Measurements from ENCODE around the gene SPTB.
"Not testable (repeated sequence)": the region's sequence is repeated elsewhere in the genome, so short reads cannot be mapped to it uniquely, and the experiment has no call there.

SPTB gene

DNA sequence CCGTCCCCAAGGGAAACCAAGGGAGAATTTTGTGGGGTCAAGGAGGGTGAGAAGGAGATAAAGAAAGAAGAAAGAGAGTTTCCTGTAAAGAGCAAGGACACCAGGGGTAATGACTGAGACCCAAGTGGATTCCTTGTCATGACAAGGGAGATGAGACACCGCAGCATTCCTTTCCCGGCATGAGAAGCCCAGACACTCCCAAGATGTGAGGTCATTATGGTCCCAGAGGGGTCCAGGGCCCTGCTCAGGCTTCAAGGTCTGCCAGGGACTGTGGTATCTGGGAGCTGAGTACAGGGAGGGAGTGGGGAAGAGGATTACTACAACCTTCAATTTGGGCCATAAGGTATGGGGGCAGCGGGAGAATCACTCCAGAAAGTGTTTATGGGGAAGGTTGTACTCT is 58.1 kb downstream of the SPTB start:
- DNase-seq (ENCODE audit: low read depth in 3 of 3) = no peak

DNA sequence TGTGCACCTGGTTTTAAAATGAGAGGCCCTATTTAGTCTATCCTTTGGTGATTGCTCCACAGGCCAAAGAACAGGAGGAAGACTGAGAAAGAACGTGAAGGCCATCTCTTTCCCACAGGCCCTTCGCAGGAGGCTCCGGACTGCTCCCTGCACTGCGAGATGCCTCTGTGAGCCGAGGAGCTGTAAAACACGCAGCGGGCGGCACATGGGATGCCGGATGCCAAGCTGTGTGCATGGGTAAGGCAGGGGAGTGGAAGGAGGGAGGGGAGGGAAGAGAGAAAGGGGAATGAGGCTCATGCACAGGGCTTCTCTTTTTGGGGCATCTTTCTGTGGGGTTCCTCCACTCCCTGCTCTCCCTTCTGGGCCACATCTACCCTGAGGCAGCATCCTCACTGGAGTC is 61.6 kb downstream of the SPTB start:
- DNase-seq (ENCODE audit: low read depth in 3 of 3) = no peak

DNA sequence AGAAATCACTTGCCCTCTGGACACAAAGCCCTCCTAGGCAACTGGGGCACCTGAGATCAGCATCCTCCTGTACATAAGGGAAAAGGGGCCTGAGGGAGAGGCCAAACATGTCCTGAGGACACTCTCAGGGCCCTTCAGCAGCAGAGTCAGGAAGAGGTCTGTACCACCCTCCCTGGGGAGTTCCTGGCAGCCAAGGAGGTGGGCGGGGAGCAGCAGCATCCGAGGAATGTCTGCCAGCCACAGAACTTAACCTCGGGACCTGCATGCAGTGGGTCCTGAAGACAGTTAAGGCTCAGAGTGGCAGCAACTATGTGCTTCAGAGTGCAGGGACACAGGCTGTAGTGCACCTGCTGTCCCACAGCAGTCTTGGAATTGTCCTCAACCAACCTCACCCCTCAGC is 62.1 kb downstream of the SPTB start:
- DNase-seq (ENCODE audit: low read depth in 3 of 3) = no peak

DNA sequence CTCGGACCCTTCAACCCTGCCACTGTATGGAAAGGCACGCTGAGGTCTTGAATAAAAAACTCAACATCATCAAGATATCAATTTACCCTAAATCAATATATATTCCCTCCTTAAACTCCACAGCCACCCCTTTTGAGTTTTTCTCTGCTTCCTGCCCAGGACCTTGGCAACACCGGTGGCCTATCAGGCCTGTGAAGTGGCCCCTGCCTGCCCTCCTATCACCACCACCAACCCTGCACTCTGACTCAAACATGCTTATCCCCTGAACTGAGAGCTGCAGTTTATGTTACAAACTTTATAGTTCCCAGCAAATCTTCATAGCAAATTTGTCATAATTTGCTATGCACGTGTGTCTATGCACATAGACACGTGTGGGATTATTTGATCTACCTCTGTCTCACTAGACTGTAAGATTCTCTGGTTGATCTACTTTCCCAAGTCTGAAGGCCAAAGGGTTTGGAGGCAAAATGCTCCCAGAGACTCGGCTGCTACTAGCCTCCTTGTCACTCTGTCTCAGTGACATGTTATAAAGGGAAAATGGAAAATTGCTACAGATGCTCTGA is 63.4 kb downstream of the SPTB start:
- DNase-seq (ENCODE audit: low read depth in 3 of 3) = no peak

DNA sequence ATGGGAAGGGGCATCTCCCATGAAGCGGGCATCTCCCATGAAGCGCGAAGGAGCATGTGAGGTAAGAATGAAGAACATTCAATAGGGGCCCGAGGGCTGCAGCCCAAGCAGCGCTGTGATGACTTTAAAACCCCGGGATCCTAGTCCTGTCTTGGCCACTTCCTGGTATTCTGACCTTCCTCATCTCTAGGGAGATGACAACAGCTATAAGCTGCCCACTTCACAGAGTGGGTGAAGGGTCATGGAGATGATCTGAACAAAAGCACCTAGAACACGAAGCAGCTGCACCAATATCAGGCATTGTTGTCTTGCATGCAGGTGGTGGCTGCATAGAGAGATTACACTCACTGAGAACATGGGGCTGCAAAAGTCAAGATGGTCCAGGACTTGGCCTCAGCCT is 64.5 kb downstream of the SPTB start:
- DNase-seq (ENCODE audit: low read depth in 3 of 3) = no peak

DNA sequence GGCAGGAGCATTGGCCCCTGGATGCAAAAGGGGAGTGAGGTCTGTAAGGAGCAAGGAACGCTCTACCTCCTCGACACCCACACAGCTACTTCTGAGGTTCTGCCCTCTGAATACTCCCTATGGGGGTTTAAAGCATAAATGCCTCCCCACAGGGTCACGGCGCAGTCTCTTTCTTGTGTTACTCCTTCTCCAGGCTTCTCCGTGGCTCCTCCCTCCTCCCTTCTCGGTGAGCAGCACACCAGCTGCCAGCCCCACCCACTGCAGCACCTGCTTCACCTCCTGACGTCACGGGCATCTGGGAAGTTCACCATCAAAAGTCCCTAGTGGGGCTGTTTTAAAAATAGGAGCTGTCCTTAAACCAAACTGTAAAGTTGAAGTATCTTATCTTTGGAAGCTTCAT is 67.3 kb downstream of the SPTB start:
- DNase-seq (ENCODE audit: low read depth in 3 of 3) = peak in 1 of 3 experiments; percentile 24

DNA sequence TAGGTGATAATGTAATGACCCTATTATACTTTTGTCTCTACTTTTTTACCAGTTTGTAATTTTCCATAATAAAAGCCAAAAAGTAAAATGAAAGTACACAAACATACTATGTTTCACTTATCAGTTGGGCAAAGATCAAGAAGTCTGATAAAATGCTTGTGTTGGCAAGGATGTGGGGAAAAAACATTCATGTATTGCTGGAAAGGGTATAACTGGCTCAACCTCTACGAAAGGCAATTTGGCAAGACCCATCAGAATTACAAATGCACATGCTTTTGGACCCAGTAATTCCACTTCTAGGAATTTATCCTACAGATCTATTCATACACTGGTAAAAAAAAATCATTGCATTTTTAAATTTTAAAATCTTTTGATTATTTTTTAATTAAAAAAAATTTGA is 68.0 kb downstream of the SPTB start:
- DNase-seq (ENCODE audit: low read depth in 3 of 3) = no peak

DNA sequence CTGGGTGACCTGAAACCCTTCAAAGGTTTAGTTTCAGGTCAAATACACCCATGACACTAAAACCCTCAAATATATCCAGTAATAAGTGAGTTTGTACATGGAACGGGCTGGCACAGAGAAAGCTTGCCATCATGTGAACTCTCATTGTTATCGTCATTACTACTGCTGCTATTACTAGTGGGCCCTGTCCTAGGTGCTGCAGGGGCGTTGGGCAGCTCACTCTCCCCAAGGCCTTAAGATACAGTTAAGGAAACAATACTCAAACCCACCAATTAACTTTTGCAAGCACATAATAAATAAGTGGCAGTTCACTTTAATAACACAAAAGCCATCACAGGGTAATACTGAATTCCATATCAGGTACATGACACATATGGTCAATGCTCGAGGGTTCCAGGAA is 71.3 kb downstream of the SPTB start:
- DNase-seq (ENCODE audit: low read depth in 3 of 3) = no peak

DNA sequence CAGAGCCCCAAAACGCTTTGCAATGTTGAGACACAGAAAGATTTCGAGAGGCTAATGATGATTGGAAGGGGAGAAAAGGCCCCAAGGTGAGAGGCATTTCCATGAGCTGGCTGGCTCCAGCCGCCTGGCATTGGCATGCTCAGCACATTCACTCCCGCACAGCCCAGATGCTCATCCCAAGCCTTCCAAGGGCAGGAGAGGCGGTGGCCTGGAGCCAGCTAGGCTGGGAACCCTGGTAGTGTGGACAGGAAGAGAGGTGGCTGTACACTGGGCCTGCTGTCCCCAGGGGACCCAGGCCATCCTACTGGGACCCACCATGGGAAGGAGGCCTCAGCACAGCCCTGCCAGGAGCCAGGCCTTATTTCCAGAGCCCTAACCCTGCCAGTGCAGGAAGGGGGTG is 72.2 kb downstream of the SPTB start:
- DNase-seq (ENCODE audit: low read depth in 3 of 3) = no peak

DNA sequence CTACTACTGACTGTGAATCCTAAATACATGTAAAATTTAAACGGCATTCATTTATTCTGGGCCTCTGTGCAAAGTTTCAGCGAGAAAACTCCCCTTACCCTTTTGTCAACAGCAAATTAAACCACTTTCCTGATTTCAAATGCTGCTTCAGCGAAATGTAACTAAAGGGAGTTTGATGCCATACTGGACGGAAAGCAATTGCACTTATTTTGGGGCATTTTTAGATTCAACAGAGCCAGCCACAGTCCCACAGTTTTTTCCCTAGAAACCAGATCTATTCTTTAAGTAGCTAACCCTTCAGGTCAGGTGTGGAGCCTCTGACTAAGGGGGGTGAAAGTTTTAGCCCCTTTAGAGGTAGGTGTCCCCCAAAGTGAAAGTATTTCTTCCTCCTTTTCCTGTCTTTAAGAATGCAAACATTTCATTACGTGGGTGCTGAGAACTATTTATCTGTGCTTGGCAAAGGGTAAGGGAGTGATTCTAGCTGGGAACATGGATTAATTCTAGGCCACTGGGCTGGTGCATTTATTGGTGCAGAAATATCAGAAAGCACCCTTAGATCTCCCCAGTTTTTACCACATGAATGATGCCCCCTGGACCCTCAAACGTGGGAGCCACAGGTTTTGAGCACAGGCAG is 72.7 kb downstream of the SPTB start:
- no peak for DNase-seq (ENCODE audit: low read depth in 3 of 3)

DNA sequence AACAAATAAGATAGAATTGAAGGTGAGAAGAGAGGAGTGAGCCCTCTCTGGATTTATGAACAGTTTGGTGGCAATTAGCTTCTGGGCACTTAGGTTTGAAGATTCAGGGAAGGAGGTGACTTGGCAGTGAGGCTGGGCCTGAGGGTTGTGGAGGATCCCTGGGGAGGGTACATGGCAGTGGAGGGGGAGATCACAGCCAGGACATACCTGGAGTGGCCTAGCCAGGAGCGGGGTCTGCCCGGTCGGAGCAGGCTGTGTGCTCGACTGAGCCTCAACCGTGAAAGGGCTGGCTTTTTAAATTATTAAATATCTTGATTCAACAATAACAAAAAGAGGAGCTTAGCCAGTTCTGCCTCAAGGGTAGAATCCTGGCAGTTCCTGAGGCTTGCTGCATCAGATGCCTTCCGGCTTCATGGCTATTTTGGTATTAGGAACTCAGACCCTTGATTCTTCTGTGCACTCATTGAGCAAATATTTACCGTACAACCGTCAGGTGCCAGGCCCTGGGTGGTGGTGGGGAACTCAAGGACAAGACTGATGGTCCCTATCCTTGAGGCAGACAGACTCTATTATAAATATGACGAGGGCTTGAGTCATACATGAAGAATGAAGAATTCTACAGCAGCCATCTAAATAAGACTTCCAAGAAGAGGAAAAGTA is 73.4 kb downstream of the SPTB start:
- DNase-seq (ENCODE audit: low read depth in 3 of 3) = no peak

DNA sequence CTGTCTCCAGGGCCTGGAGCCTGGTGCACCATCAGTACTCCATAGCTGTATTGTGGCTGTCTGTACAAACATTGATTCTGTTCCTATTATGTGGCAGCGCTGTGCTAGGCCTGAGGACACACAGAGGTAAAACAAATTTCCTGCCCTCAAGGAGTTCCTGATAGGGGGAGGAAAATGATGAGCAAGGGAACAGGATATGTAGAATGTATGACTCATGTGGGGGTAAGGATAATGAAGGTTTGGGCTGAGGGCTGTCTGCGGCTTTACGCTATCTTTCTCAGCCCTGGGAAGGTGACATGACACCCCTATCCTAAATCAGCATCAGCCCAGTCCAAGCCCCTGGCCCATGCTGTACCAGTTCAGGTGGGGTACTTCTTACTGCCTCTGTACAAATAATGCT is 74.1 kb downstream of the SPTB start:
- DNase-seq (ENCODE audit: low read depth in 3 of 3) = not testable (repeated sequence)

DNA sequence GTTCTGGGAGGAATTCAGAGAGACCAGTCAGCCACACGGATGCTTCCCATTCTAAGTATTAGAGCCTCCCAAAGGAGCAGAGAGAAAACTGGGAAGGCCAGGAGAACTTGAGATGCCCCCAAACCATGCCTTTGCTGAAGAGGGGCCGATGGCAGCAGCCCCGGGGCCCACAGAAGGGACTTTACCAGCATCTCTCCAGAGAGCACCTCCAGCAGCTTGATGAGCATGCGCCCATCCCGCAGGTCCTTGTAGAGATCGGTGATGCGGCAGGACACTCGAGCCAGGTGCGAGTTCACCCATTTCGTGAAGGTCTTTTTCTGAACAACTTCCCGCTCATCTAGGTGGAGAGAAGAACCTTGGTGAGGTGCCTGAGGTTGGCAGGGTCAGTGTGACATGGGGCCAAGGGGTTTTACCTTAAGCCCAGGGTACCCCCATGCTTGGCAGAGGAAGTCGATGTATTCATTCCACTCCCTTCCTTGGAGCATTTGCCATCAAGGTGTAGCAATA is 74.9 kb downstream of the SPTB start:
- DNase-seq (ENCODE audit: low read depth in 3 of 3) = no peak

DNA sequence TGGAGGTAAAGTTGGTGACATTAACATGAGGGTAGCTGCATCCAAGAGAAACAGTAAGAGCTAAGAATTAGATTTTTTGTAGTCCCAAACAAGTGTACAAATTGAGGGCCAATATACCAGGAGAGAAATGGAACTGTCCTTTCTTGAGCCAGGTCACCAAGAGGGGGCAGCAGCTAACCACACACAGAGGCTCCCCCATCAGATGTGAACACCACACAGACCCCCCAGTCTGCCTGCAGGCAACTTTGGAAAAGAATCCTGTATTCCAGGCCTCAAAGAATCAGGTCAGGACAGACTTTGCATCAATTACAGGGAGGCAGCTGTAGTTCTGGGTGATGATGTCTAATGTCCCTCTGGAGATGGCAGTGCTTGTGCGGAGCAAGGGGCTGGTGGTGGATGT is 77.9 kb downstream of the SPTB start:
- DNase-seq (ENCODE audit: low read depth in 3 of 3) = no peak

DNA sequence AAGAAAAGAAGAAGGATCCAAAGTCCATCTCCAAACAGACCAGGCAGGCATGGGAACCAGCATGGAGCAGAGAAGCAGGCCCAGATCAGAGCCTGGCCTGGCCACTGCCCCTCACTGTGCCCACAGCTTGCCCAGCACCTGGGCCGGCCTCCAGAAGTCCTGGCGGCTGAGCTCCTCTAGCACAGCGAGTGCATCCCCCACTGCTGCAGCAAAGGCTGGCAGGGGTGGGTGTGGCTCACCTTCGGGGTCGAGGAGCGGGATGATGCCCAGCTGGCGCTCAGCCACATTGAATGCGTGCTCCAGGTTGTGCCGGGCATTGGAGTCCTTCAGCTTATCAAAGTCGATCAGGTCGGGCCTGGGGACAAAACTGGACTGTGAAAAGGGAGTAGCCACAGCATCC is 78.7 kb downstream of the SPTB start:
- DNase-seq (ENCODE audit: low read depth in 3 of 3) = no peak

DNA sequence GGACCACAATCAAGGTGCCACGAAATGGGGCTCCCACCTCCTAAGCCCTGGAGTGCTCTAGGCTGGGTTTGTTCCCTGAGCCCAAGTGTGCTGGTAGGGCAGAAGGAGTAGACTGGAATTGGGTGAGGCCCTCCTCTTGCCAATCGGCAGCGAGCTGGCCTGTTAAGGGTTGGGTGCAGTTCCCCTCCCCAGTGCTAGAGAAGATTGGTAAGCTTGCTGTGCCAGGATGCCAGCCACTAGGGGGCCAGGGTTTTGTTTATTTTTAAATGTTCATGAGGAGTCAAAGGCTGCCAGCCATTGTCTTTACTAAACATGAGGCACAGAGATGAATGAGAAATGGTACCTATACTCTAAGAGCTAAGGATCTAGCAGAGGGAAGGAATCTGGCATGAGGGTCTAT is 79.7 kb downstream of the SPTB start:
- no peak for DNase-seq (ENCODE audit: low read depth in 3 of 3)

DNA sequence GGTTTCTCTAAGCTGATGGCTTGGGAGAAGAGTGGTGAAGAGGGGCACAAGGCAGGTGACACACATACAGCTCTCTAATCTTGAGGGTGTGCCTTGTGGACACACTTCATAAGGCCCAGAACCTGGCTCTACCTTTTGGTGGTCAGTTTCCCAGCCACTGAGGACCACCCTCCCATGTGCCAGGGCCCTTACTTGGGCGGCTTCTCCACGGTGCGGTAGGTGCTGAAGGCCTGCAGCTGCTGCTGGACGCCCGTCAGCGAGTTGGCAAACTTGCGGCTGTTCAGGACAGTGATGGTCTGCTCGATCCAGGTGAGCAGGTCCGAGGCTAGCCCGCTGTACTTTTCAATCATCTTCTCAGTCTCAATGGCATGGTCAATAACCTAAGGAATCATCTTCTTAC is 80.2 kb downstream of the SPTB start:
- no peak for DNase-seq (ENCODE audit: low read depth in 3 of 3)

DNA sequence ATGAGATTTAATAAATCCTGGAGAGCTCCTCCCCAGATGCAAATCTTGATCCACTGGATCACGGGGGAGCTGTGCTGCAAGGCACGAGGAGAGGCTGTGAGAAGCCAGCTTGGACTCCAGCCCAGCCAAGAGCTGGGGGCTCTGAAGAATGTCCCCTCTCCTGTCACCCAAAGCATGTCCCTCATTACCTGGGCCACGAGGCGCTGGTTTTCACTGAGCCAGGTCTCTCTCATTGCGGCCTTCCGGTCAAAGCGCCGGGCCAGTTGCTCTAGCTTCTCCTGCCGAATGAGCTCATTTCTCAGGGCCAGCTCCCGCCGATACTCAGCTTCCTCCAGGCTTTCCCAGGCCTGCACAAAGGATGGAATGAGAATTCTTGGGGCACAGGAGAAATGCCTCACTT is 83.3 kb downstream of the SPTB start:
- no peak for DNase-seq (ENCODE audit: low read depth in 3 of 3)

DNA sequence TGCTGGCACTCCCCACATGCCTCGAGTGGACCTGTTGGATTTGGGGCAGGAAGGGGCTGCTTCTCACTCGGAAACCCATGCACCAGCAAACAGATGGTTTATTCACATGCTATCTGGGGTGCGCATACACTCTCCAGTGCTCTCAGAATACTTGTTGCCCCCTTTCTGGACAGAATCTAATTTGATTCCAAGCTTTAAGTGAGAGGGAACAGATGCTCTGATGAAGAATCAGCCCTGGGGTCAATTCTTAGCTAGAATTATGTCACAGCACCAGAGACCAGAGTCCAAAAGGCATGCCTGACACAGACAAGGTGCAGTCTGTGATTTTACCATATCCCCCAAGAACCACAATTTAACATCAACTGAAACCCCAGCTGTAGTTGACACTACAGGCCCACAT is 83.8 kb downstream of the SPTB start:
- no peak for DNase-seq (ENCODE audit: low read depth in 3 of 3)

DNA sequence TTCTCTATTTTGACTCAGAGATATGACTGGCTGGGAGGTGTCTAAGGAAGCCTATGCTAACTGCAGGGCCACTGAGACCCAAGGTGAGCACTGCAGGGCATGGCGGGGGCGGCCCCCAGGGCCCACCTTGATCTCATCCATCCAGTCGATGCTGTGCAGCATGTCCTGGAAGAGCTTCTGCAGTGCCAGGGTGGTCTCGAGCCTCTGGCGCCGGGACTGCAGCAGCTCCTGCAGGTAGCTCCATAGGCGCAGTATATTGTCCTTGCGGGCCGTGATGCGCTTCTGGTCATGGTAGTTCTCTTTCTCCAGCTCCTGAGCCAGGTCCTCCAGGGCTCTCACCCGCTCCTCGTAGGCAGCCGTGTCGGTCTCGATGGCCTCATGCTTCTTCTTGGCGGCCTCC is 84.5 kb downstream of the SPTB start:
- DNase-seq (ENCODE audit: low read depth in 3 of 3) = no peak

DNA sequence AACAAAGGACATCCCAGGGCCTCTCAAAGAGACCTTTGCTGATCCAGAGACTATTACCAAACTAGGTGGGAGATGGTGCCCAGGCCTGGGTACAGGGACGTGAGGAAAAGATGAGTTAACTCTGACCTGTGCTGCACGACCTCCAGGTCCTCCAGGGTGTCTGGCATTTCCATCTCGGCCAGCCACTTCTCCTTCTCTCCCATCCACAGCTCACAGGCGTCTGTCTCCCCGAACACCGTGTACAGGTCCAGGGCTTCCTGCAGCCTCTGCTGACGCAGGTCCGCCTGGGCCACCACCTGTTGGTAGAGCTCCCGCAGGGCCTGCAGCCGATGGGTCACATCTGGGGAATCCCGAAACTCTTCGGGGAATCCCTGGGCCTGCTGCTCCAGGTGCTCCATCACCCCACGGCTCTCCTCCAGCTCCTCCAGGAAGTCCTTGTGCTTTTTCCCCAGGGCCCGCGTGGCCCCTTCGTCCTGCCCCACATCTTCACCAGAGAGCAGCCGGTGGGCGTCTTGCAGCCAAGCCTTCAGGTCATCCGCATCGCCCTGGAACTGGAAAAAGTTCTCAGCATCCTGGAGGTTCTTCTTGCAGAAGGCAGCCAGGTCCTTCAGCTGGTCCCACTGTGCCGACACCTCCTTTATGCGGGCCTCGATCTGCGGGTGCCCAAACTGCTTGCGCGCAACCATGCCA is 86.7 kb downstream of the SPTB start:
- no peak for DNase-seq (ENCODE audit: low read depth in 3 of 3)

DNA sequence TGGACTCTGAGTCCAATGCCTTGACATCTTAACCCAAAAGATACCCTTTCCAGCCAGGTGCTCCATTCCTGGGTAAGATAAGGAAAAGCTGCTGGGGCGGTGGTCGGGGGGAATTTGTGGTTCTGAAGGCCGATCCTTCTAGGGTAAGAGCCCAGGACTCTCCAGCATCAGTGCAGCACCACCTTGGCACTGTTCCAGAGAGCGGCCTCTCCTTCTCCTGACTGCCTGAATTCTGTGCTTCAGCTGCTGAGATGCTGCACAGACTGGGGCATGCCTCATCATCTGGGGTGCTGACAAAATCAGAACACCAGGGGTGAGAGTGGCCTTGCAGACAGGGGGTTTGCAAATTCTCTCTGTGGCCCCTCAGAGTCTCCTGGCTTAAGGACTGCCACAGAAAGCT is 87.5 kb downstream of the SPTB start:
- no peak for DNase-seq (ENCODE audit: low read depth in 3 of 3)

DNA sequence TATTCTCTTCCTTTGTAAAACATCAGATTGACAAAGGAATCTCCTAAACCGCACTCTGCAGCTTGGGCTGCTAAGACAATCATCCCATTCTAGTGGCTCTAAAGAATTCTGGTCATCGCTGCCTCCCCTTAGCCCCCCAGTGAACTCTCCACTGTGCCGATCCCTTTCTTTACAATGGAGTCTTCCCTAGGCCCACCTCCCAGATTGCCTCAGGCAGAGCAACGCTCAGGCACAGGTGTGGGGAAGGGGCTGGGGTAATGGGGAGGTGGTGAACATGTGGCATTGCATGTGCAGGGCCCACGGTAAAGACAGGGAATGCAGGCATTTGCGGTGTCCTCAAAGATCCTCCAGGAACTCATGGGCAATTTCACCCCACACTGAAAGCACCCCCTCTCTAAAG is 89.2 kb downstream of the SPTB start:
- DNase-seq (ENCODE audit: low read depth in 3 of 3) = no peak

All from stimulated activated CD4-positive, alpha-beta T cell treated with anti-CD3 and anti-CD28 coated beads, TNF-alpha, amount 100 ng/mL, for 24 hours (primary cell).